GM19455 (cell line): ENCODE measurements around the gene ADARB1.

Experiments used
- ATAC-seq: cut with Tn5 transposase; IDR thresholded peaks from one replicate; pipeline ENCODE4 v1.9.1; 2021; ENCODE audit not compliant: unreplicated experiment

Gene ADARB1

GRCh38 chr21:45054927-45055612 is 19.3 kb upstream of the ADARB1 start:
- no peak for ATAC-seq

GRCh38 chr21:45055861-45056260 is 18.5 kb upstream of the ADARB1 start:
- no peak for ATAC-seq

GRCh38 chr21:45056296-45056904 is 18.0 kb upstream of the ADARB1 start:
- ATAC-seq: no peak

- ATAC-seq: no peak
Observed at GRCh38 chr21:45056917-45057560, 17.3 kb upstream of the ADARB1 start.

GRCh38 chr21:45057886-45058285 is 16.5 kb upstream of the ADARB1 start:
- ATAC-seq: no peak

- no peak for ATAC-seq
Observed at GRCh38 chr21:45059121-45059520, 15.3 kb upstream of the ADARB1 start.

GRCh38 chr21:45060089-45060488 is 14.3 kb upstream of the ADARB1 start:
- no peak for ATAC-seq

- ATAC-seq: no peak
Observed at GRCh38 chr21:45060675-45061311, 13.6 kb upstream of the ADARB1 start.

GRCh38 chr21:45064091-45064490 is 10.3 kb upstream of the ADARB1 start:
- ATAC-seq: no peak

- ATAC-seq: no peak
Observed at GRCh38 chr21:45064618-45065399, 9.6 kb upstream of the ADARB1 start.

- ATAC-seq: no peak
Observed at GRCh38 chr21:45067462-45068285, 6.7 kb upstream of the ADARB1 start.

- ATAC-seq: no peak
Observed at GRCh38 chr21:45069085-45069484, 5.3 kb upstream of the ADARB1 start.

GRCh38 chr21:45069711-45070110 is 4.7 kb upstream of the ADARB1 start:
- no peak for ATAC-seq

- ATAC-seq: no peak
Observed at GRCh38 chr21:45071078-45071873, 3.1 kb upstream of the ADARB1 start.

GRCh38 chr21:45071874-45072737 is 2.3 kb upstream of the ADARB1 start:
- ATAC-seq: no peak

GRCh38 chr21:45072738-45073300 is 1.6 kb upstream of the ADARB1 start:
- no peak for ATAC-seq

GRCh38 chr21:45073301-45074047 is 906 bp upstream of the ADARB1 start:
- no peak for ATAC-seq
